Measurements from ENCODE around the gene NPW.
"Not testable (repeated sequence)": the region's sequence is repeated elsewhere in the genome, so short reads cannot be mapped to it uniquely, and the experiment has no call there.

NPW gene

DNA sequence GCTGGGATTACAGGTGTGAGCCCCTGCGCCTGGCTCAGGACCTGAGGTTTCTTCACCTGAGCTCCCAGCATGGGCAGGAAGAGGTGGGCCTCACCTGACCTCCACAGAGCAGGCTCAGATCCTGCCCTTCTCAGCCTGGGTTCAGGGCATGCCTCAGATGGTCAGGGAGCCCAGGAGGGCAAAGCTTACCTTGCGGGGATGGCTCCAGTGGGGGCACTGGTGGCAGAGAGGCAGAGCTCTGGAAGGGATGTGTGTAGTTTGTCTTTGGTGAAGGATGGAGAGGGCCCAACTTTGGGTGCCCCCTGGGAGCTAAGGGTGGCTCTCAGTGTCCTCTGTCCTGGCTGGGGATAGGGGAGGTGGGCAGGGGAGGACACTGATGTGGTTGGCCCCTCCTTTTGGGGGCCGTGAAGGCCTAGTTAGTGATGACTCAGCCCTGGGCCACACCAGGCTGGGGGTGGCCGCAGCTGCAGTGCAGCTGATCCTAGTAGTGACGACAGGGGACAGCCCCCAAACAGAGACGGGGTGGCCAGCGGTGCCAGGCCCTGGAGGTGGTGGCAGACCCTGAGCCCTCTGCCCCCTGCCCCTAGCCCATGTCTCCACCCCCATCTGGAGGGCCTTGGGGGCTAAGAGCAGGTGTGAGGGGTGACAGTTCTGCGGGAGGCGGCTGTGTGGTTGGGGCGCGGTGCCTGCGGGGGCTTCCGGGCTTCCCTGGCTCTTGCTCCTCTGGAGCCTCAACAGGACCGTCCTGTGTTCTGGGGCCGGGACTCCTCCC is 12.9 kb downstream of the NPW start:
- TF ChIP-seq CTBP1 (IDR thresholded peaks at IDR 0.05; ENCODE audit: borderline replicate concordance) (no peak), FOXK2 (IDR thresholded peaks at IDR 0.05) (no peak), TARDBP (IDR thresholded peaks at IDR 0.05) (no peak)
- ChIA-PET CTCF (interaction anchor here (0.7 kb wide), 1 partner anchor 15 kb away, joined by 3 read pairs; the partner anchor contains the start of genes NTHL1 and TSC2), POLR2A (interaction anchor here (0.7 to 1.2 kb wide), 6 partner anchors 15 to 171 kb away, joined by 3 to 5 read pairs (median 4); partner anchors contain the start of genes NTHL1, RPS2, TBL3 and TRAF7)
- DNase-seq (ENCODE audit: extremely low spot score), result no peak

DNA sequence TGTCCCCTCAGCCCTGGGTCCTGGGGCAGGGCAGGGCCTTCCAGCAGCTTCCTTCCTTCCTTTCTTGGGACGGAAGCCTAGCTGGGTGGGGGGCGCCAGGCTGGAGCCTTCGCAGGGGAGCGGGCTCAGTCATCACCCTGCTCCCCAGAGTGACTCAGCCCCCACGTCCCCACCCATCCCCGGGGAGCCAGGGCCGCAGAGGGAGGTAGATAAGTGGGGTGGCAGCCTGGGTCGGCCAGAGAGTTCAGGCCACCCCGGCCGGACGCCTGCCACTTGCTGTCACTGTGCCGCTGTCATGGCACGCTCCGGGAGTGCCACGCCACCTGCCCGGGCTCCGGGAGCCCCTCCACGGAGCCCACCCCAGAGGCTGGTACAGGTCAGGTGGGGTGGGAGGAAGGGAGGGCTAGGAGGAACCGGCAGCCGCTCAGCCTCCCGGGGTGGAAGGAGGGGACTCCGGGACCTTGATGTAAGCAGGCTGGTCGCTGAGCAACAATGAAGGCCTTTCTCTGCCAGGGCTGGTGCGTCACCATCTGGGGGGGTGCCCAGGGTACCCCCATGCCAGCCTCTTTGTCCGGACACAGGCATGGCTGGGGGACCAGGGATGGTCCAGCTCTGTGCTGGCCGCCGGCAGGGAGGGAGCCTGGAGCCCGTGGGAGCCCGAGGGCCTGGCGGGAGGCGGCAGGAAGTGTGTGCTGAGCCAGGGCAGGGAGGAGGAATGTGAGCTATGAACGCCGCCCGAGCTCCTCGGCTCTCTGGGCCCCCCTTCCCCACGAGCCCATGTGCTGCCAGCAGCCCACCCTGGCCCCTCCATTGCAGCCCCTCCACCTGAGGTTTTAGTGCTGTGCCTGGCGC is 13.7 kb downstream of the NPW start:
- TF ChIP-seq NFRKB (IDR thresholded peaks at IDR 0.05) (no peak), SP1 (IDR thresholded peaks at IDR 0.05) (no peak), FOXK2 (IDR thresholded peaks at IDR 0.05) (no peak), BHLHE40 (IDR thresholded peaks at IDR 0.05; ENCODE audit: borderline replicate concordance) (no peak), FOXA1 (IDR thresholded peaks at IDR 0.05) (no peak), ZNF384 (IDR thresholded peaks at IDR 0.05) (no peak)
- CTCF ChIA-PET, result no interaction called here
- no peak for DNase-seq (ENCODE audit: extremely low spot score)
- POLR2A ChIA-PET, result interaction anchor here (0.7 to 1.0 kb wide), 2 partner anchors 121 to 170 kb away, joined by 3 read pairs; no protein-coding TSS in a partner anchor

- DNase-seq (ENCODE audit: extremely low spot score); POLR2A ChIA-PET; CTCF ChIA-PET: not testable (repeated sequence)
These were observed 14.5 kb downstream of the NPW start for GRCh38 chr16:2033909-2034695.

- POLR2A ChIA-PET, result interaction anchor here (1.5 to 3.3 kb wide), 2 partner anchors 12 to 70 kb away, joined by 5 to 10 read pairs; partner anchors contain the start of genes NTHL1, RPS2 and TSC2
These were observed 15.3 kb downstream of the NPW start for GRCh38 chr16:2034696-2035430.

GRCh38 chr16:2035431-2036199 is 16.0 kb downstream of the NPW start:
- DNase-seq (ENCODE audit: extremely low spot score), result no peak
- ChIA-PET CTCF (no interaction called here), POLR2A (interaction anchor here (1.5 to 3.3 kb wide), 2 partner anchors 12 to 71 kb away, joined by 5 to 10 read pairs; partner anchors contain the start of genes NTHL1, RPS2 and TSC2)
- TF ChIP-seq L3MBTL2 (conservative IDR thresholded peaks at IDR 0.05) (no peak), HDGF (IDR thresholded peaks at IDR 0.05; ENCODE audit: borderline replicate concordance) (no peak), ZNF384 (IDR thresholded peaks at IDR 0.05) (no peak), SUZ12 (IDR thresholded peaks at IDR 0.05) (no peak), BHLHE40 (IDR thresholded peaks at IDR 0.05; ENCODE audit: borderline replicate concordance) (no peak), FOXK2 (IDR thresholded peaks at IDR 0.05) (no peak), FOXA1 (IDR thresholded peaks at IDR 0.05) (no peak), NFRKB (IDR thresholded peaks at IDR 0.05) (no peak), CTBP1 (IDR thresholded peaks at IDR 0.05; ENCODE audit: borderline replicate concordance) (no peak), TARDBP (IDR thresholded peaks at IDR 0.05) (no peak), SP1 (IDR thresholded peaks at IDR 0.05) (no peak), ARNT (IDR thresholded peaks at IDR 0.05) (no peak), FOXM1 (IDR thresholded peaks at IDR 0.05; ENCODE audit: borderline replicate concordance) (no peak), ELF4 (IDR thresholded peaks at IDR 0.05) (no peak), LEF1 (IDR thresholded peaks at IDR 0.05; ENCODE audit: borderline replicate concordance) (no peak)

More at GRCh38 chr16:2034696-2035430, 15.3 kb downstream of the NPW start:
- CTCF ChIA-PET, result no interaction called here
- TF ChIP-seq FOXM1 (IDR thresholded peaks at IDR 0.05; ENCODE audit: borderline replicate concordance), result no peak
- TF ChIP-seq ARNT (IDR thresholded peaks at IDR 0.05), result no peak
- no peak for TF ChIP-seq FOXA1 (IDR thresholded peaks at IDR 0.05)
- no peak for TF ChIP-seq FOXK2 (IDR thresholded peaks at IDR 0.05)
- no peak for DNase-seq (ENCODE audit: extremely low spot score)

GRCh38 chr16:2036200-2036966 is 16.8 kb downstream of the NPW start:
- ChIA-PET CTCF (no interaction called here), POLR2A (interaction anchor here (1.5 to 3.3 kb wide), 2 partner anchors 11 to 72 kb away, joined by 5 to 10 read pairs; partner anchors contain the start of genes NTHL1, RPS2 and TSC2)
- TF ChIP-seq SUZ12 (IDR thresholded peaks at IDR 0.05) (no peak), ZNF384 (IDR thresholded peaks at IDR 0.05) (no peak), CTBP1 (IDR thresholded peaks at IDR 0.05; ENCODE audit: borderline replicate concordance) (no peak), NFRKB (IDR thresholded peaks at IDR 0.05) (no peak), TARDBP (IDR thresholded peaks at IDR 0.05) (no peak), L3MBTL2 (conservative IDR thresholded peaks at IDR 0.05) (no peak), FOXK2 (IDR thresholded peaks at IDR 0.05) (no peak), ARNT (IDR thresholded peaks at IDR 0.05) (no peak)
- TF ChIP-seq, protein P1, sequence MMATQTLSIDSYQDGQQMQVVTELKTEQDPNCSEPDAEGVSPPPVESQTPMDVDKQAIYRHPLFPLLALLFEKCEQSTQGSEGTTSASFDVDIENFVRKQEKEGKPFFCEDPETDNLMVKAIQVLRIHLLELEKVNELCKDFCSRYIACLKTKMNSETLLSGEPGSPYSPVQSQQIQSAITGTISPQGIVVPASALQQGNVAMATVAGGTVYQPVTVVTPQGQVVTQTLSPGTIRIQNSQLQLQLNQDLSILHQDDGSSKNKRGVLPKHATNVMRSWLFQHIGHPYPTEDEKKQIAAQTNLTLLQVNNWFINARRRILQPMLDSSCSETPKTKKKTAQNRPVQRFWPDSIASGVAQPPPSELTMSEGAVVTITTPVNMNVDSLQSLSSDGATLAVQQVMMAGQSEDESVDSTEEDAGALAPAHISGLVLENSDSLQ (IDR thresholded peaks at IDR 0.05), result no peak
- no peak for DNase-seq (ENCODE audit: extremely low spot score)

Measured in HEK293T (cell line).